ENCODE results near the gene SEPSECS. TPM values are rescaled to one million over a fixed set of nuclear protein-coding genes. Genes with fewer than 3 reads are reported as not detected.

SEPSECS gene
- total RNA-seq, 1 donor from 2014 or later, result 10.3 TPM

DNA sequence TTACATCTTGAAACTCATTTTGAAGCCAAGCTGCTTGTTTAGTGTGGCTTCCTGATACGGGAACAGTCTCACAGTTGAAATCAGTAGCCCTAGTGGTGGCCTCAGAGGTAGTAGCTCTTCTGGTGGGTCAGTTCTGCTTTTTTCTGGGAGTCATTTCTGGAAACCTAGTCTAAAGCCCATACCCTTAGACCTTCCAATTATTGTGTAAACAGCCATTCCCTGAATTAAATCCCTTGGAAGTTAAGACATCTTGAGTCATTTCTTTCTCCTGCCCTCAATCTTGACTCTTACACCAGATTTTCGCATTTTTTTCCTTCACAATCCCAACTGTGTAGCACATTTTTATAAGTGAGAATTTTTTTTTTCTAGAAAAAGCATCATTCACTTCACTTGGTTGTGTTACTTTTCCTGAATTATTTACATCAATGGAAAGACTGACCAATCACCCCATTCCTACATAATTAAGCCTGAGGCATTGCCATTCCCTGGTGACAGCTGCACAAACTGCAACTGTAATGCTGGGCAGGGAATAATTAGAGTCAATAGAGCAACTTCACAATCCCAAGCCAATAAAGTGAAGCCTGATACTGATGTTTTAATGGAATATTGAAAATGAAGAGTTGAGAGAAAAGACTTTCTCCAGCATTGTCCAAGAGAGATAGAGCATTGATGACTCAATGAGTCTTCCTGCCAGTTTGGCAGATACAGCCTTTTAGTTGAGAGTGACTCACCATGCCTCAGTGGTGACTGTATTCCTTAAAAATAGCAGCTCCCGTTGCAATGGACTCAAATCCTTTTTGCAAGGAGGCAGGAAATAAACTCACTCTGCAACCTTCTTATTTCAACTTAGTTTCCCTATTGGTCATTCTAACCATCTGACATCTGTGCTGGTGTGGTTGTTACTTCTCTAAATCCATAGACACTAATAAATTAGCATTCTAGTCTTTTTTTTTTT is 13.0 kb upstream of the SEPSECS start:
- Mint-ChIP-seq H3K4me3 (no peak overlapping the region), H3K27me3 (ENCODE audit: low read depth) (no peaks in the 10 kb centered on the region), H3K9me3 (peaks cover 3% of the 10 kb centered on the region), H3K4me1 (peaks cover 2% of the 10 kb centered on the region), H3K36me3 (peaks cover 2% of the 10 kb centered on the region), H3K27ac (no peak overlapping the region)
- TF ChIP-seq, protein P1, sequence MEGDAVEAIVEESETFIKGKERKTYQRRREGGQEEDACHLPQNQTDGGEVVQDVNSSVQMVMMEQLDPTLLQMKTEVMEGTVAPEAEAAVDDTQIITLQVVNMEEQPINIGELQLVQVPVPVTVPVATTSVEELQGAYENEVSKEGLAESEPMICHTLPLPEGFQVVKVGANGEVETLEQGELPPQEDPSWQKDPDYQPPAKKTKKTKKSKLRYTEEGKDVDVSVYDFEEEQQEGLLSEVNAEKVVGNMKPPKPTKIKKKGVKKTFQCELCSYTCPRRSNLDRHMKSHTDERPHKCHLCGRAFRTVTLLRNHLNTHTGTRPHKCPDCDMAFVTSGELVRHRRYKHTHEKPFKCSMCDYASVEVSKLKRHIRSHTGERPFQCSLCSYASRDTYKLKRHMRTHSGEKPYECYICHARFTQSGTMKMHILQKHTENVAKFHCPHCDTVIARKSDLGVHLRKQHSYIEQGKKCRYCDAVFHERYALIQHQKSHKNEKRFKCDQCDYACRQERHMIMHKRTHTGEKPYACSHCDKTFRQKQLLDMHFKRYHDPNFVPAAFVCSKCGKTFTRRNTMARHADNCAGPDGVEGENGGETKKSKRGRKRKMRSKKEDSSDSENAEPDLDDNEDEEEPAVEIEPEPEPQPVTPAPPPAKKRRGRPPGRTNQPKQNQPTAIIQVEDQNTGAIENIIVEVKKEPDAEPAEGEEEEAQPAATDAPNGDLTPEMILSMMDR (IDR thresholded peaks at IDR 0.05; ENCODE audit: unreplicated experiment), result no peak
- DNase-seq (ENCODE audit: low spot score in 2 of 2, unreplicated experiment in 2 of 2), result no peak

DNA sequence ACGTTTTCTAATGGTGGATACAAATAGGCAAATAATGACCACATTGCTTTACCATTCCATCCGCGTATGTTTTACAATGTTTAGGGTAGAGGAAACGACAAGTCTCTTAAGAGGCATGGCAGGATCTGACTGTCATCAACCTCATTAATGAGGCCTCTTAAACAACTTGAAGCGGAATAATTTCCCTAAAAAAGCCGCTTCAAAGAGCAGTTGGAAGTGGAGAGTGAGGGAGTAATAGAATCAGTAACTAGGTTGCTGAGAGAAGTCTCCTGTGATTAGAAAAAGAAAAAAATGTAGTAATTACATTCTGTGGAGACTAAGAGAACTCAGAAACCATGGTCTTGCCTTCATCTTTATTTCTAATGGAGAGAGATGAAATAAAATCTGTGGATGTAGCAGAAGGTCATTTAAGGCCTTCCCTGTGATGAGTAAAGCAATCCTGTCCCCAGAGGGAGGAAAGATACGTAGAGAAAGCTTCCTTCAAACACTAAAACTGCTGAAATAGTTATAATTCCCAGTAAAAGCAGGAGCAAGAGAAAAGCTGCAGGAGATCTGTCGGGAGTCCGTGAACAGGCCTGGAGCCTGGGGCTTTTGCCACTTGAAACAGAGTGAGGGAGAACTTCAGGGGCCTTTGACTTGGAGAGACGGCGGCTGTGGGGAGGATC is 11.1 kb upstream of the SEPSECS start:
- TF ChIP-seq, protein P1 (IDR thresholded peaks at IDR 0.05; ENCODE audit: unreplicated experiment), result no peak
- peaks cover 2% of the 10 kb centered on the region for H3K4me1 Mint-ChIP-seq
- no peak overlapping the region for H3K27ac Mint-ChIP-seq
- peaks cover 11% of the 10 kb centered on the region for H3K36me3 Mint-ChIP-seq
- H3K27me3 Mint-ChIP-seq (ENCODE audit: low read depth), result no peaks in the 10 kb centered on the region
- H3K9me3 Mint-ChIP-seq, result peaks cover 13% of the 10 kb centered on the region
- H3K4me3 Mint-ChIP-seq, result no peak overlapping the region
- DNase-seq (ENCODE audit: low spot score in 2 of 2, unreplicated experiment in 2 of 2), result no peak

GRCh38 chr4:25169446-25169845 is 9.2 kb upstream of the SEPSECS start:
- TF ChIP-seq, protein P1 (IDR thresholded peaks at IDR 0.05; ENCODE audit: unreplicated experiment), result no peak

DNA sequence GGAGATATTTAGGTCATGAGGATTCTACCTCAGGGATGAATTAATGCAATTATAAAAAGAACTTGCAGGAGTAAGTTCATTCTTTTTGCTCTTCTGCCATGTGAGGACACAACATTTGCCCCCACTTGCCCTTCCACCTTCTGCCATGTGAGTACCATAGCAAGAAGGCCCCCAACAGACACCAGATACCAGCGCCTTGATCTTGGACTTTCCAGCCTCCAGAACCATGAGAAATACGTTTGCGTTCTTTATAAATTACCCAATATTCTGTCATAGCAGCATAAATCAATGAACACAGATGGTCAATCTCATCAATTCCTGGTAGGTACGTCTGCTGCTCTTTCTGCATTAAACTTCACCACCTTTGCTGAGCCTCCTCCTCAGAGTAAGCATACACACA is 5.7 kb upstream of the SEPSECS start:
- Mint-ChIP-seq H3K36me3 (peaks cover 17% of the 10 kb centered on the region), H3K4me3 (no peak overlapping the region), H3K27ac (no peak overlapping the region), H3K9me3 (peaks cover 17% of the 10 kb centered on the region), H3K27me3 (ENCODE audit: low read depth) (no peaks in the 10 kb centered on the region), H3K4me1 (peaks cover 10% of the 10 kb centered on the region)
- DNase-seq (ENCODE audit: low spot score in 2 of 2, unreplicated experiment in 2 of 2), result no peak
- TF ChIP-seq, protein P1 (IDR thresholded peaks at IDR 0.05; ENCODE audit: unreplicated experiment), result no peak

More at GRCh38 chr4:25169446-25169845, 9.2 kb upstream of the SEPSECS start:
- Mint-ChIP-seq H3K9me3 (peaks cover 17% of the 10 kb centered on the region), H3K4me1 (peaks cover 2% of the 10 kb centered on the region), H3K36me3 (peaks cover 17% of the 10 kb centered on the region), H3K27ac (no peak overlapping the region), H3K4me3 (no peak overlapping the region), H3K27me3 (ENCODE audit: low read depth) (no peaks in the 10 kb centered on the region)
- no peak for DNase-seq (ENCODE audit: low spot score in 2 of 2, unreplicated experiment in 2 of 2)

DNA sequence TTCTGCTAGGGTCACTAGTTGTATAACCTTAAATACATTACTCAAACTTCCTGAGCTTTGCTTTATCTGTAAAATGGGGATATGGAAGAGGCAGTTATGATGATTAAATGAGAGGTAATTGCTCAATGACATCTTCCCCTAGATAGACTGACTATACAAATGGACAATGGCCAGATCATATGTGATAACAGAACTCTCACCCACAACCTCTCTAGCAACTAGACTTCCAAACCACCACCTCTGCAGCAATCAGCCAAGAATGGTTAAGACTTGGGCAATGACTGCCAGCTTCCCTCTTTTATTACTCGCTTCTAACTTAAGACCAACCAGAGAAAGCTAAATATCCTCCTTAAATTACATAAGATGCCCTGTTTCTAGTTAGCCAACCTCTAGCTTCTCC is 2.9 kb upstream of the SEPSECS start:
- no peak for DNase-seq (ENCODE audit: low spot score in 2 of 2, unreplicated experiment in 2 of 2)
- no peaks in the 10 kb centered on the region for H3K27me3 Mint-ChIP-seq (ENCODE audit: low read depth)
- no peak overlapping the region for H3K4me3 Mint-ChIP-seq
- H3K27ac Mint-ChIP-seq, result no peak overlapping the region
- peaks cover 14% of the 10 kb centered on the region for H3K36me3 Mint-ChIP-seq
- TF ChIP-seq, protein P1 (IDR thresholded peaks at IDR 0.05; ENCODE audit: unreplicated experiment), result no peak
- peaks cover 14% of the 10 kb centered on the region for H3K9me3 Mint-ChIP-seq
- peaks cover 26% of the 10 kb centered on the region for H3K4me1 Mint-ChIP-seq

Data from mesothelial cell of epicardium (in vitro differentiated cells).